Skeletal muscle satellite cell (primary cell): ENCODE results near the gene C3orf52. TPM values are rescaled to one million over a fixed set of nuclear protein-coding genes. Genes with fewer than 3 reads are reported as not detected.
"Not testable (repeated sequence)": the region's sequence is repeated elsewhere in the genome, so short reads cannot be mapped to it uniquely, and the experiment has no call there.

ENCODE experiments used
- H3K27me3 ChIP-seq: 2 replicates; pipeline ENCODE4 v1.7.0; 2013; ENCODE audit warnings: low read length; ENCODE audit not compliant: control insufficient read depth, insufficient read depth
- H3K36me3 ChIP-seq: 2 replicates; pipeline ENCODE4 v1.7.0; 2013; ENCODE audit warnings: mild to moderate bottlenecking, control low read depth, low read length; ENCODE audit not compliant: insufficient read depth
- H3K4me1 ChIP-seq: 2 replicates; pipeline ENCODE4 v1.7.0; 2013; ENCODE audit warnings: low read length; ENCODE audit not compliant: control insufficient read depth, insufficient read depth
- H3K4me2 ChIP-seq: 2 replicates; pipeline ENCODE4 v1.7.0; 2013; ENCODE audit warnings: mild to moderate bottlenecking, low read length
- H3K4me3 ChIP-seq: 2 replicates; pipeline ENCODE4 v1.7.0; 2013; ENCODE audit warnings: low read length
- H3K9ac ChIP-seq: 2 replicates; pipeline ENCODE4 v1.7.0; 2013; ENCODE audit warnings: mild to moderate bottlenecking, low read depth, low read length, moderate library complexity
- H3K9me3 ChIP-seq: replicated peaks from 2 replicates; pipeline ENCODE4 v1.7.0; 2013; ENCODE audit warnings: mild to moderate bottlenecking, control low read depth, low read length
- total RNA-seq: library from RNA; depleted of rRNA; stranded (reverse); fragments of >200 nt; gene quantifications from 2 replicates; pipeline ENCODE4 v1.2.3, GENCODE V29; 2012; rRNA removed

C3orf52 gene
- 0.87 and 1.0 TPM in 2 replicates for total RNA-seq

DNA sequence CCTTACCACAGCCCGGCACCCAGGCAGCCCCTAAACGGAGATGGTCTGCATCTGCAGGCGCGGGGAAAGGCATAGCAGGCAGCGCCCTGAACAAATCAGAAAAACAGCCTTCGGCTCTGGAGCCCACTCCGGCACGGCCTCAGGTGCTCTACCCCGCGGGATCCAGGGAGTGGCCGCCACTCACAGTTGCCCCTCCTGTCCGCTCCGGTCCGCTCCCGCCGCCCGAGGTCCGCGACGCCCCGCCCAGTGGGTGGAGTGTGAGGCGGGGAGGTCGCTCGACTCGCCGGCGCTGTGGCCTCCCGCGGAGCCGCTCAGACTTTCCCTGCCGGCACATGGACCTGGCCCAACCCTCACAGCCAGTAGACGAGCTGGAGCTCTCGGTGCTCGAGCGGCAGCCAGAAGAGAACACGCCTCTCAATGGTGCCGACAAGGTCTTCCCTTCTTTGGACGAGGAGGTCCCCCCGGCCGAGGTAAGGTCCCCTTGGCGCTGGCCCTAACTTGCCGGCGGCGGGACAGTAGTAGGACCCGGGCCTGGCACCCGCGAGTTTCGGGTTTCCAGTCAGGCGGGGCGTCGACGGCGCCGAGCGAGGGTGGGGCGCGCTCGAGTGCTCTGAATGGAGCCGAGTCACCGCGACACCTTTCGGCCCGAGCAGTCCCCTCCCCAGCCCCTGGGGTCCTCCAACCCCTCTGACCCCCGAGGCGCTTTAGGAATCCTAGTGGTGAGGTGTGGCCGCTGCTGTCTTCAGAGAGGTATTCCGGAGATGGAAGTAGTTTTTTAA lies at the start of gene C3orf52:
C3orf52 (plus strand) TSS at position 314 of the 779 bp plus-strand sequence; CDS start at position 333, 19 bp downstream.
- no peaks in the 10 kb centered on the region for H3K9me3 ChIP-seq
- H3K4me3 ChIP-seq, result peak within 1 kb of the TSS; percentile 91
- H3K9ac ChIP-seq, result peak within 1 kb of the TSS; percentile 85
- H3K36me3 ChIP-seq, result no peaks in the 10 kb centered on the region
- H3K27me3 ChIP-seq, result no peaks in the 10 kb centered on the region
- peaks cover 24% of the 10 kb centered on the region for H3K4me1 ChIP-seq
- peak within 1 kb of the TSS; percentile 99 for H3K4me2 ChIP-seq

DNA sequence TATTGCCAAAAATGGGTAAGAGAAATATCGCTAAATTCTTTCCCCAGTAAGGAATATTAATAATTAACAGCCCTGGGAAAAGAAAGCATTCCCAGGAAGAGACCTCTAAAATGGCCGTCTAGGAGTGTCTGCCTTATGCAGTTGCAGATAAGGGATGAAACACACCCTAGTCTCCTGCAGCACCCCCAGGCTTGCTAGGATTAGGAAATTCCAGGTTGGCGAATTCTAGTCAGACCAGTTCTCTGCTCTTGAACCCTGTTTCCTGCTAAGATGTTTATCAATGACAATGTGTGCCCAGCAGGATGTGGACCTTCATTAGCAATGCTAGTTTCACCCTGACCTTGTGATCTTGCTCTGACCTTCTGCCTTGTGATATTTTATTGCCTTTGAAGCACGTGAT lies 49.0 kb upstream of the C3orf52 start:
- H3K27me3 ChIP-seq, H3K36me3 ChIP-seq, H3K4me1 ChIP-seq, H3K4me2 ChIP-seq, H3K9me3 ChIP-seq, H3K4me3 ChIP-seq, H3K9ac ChIP-seq: not testable (repeated sequence)

GRCh38 chr3:112038863-112039262 lies 47.3 kb upstream of the C3orf52 start:
- no peak overlapping the region for H3K9ac ChIP-seq
- no peaks in the 10 kb centered on the region for H3K36me3 ChIP-seq
- H3K9me3 ChIP-seq, result no peaks in the 10 kb centered on the region
- H3K27me3 ChIP-seq, result no peaks in the 10 kb centered on the region
- H3K4me1 ChIP-seq, result peaks cover 9% of the 10 kb centered on the region
- no peak overlapping the region for H3K4me3 ChIP-seq
- H3K4me2 ChIP-seq, result no peak overlapping the region

DNA sequence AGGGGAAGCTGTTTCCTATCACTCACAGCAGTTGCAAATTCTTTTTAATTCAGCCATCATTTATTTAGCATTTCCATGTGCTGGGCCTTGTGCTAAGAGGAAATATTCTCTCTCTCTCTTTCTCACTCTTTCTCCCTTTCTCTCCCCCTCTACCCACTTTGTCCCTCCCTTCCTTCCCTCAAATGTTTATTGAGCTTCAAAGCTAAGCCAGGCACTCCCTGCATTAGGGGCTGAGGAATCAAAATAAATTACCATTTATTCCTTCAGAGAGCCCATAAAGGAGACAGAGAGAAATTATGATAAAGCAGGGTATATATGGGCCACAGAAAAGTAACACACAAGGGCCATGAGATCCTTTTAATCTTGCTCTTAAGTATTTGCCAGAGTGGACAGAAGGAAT lies 44.9 kb upstream of the C3orf52 start:
- Histone ChIP-seq H3K9me3 (no peaks in the 10 kb centered on the region), H3K36me3 (no peaks in the 10 kb centered on the region)

GRCh38 chr3:112042842-112043280 lies 43.3 kb upstream of the C3orf52 start:
- no peaks in the 10 kb centered on the region for H3K27me3 ChIP-seq

More for the DNA sequence above, 44.9 kb upstream of the C3orf52 start:
- no peak overlapping the region for H3K4me2 ChIP-seq
- H3K27me3 ChIP-seq, result no peaks in the 10 kb centered on the region
- no peak overlapping the region for H3K9ac ChIP-seq
- H3K4me1 ChIP-seq, result peaks cover 9% of the 10 kb centered on the region
- no peak overlapping the region for H3K4me3 ChIP-seq

DNA sequence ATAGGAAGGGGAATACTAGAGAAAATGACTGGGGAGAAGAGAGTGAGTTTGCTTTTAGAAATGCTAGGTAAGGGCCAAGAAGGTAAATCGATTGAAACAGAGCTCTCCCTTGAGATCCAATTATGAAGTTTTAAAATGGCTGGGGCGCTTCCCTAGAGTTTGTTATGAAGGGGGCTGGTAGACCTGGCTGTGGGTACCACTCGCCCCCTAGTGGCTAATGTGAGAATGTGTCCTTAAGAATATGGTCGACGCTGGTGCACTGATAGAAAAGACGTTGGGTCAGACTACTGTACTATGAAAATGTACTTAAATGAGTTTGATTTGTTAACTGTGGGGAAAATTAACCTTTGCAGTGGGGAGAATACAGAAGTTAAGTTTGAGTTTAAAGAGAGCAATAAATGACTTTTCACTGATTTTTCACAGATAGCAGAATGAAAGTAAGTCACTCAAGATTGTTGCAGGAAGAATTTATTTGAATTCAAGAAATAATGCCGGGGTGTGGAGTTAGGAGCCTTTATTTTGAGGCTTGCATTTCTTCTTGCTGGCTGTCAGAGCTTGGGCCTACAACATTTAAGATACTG lies 42.5 kb upstream of the C3orf52 start:
- no peaks in the 10 kb centered on the region for H3K9me3 ChIP-seq
- H3K27me3 ChIP-seq, result no peaks in the 10 kb centered on the region
- H3K9ac ChIP-seq, result peak overlapping the region; percentile 51
- H3K36me3 ChIP-seq, result no peaks in the 10 kb centered on the region
- H3K4me3 ChIP-seq, result no peak overlapping the region
- H3K4me1 ChIP-seq, result peaks cover 4% of the 10 kb centered on the region
- peak overlapping the region; percentile 62 for H3K4me2 ChIP-seq

More at GRCh38 chr3:112042842-112043280, 43.3 kb upstream of the C3orf52 start:
- Histone ChIP-seq H3K4me1 (peaks cover 9% of the 10 kb centered on the region), H3K9ac (no peak overlapping the region), H3K4me2 (no peak overlapping the region), H3K36me3 (no peaks in the 10 kb centered on the region), H3K9me3 (no peaks in the 10 kb centered on the region), H3K4me3 (no peak overlapping the region)

- Histone ChIP-seq H3K9ac (no peak overlapping the region), H3K4me1 (no peaks in the 10 kb centered on the region), H3K9me3 (no peaks in the 10 kb centered on the region), H3K4me3 (no peak overlapping the region), H3K36me3 (no peaks in the 10 kb centered on the region), H3K4me2 (no peak overlapping the region), H3K27me3 (no peaks in the 10 kb centered on the region)
Measured at GRCh38 chr3:112046599-112046998, 39.6 kb upstream of the C3orf52 start.

DNA sequence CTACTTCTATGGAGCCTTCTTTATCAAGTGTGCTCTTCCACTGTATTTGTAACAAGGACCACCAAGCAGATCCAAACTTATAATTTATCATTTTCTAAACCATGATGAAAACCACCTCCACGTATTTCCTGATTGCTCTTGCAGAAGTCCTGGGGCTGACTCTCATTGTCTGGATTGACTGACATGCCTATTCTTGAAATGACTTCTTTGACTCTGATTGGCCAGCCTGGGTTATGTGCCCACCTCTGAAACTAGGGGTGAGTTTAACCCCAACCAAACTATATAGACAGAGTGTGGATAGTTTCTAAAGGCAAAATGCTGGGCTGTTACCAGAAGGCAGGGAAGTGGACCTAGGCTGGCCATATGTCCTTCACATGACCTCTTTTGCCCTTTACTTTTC lies 38.9 kb upstream of the C3orf52 start:
- H3K4me1 ChIP-seq, result no peaks in the 10 kb centered on the region

GRCh38 chr3:112048911-112049310 lies 37.3 kb upstream of the C3orf52 start:
- H3K27me3 ChIP-seq, result no peaks in the 10 kb centered on the region
- H3K9me3 ChIP-seq, result no peaks in the 10 kb centered on the region
- no peaks in the 10 kb centered on the region for H3K36me3 ChIP-seq
- no peaks in the 10 kb centered on the region for H3K4me1 ChIP-seq
- H3K4me2 ChIP-seq, result no peak overlapping the region
- no peak overlapping the region for H3K4me3 ChIP-seq
- H3K9ac ChIP-seq, result no peak overlapping the region

More for the DNA sequence above, 38.9 kb upstream of the C3orf52 start:
- no peaks in the 10 kb centered on the region for H3K36me3 ChIP-seq
- H3K4me2 ChIP-seq, result no peak overlapping the region
- H3K9me3 ChIP-seq, result no peaks in the 10 kb centered on the region
- no peak overlapping the region for H3K9ac ChIP-seq
- no peak overlapping the region for H3K4me3 ChIP-seq
- H3K27me3 ChIP-seq, result no peaks in the 10 kb centered on the region

DNA sequence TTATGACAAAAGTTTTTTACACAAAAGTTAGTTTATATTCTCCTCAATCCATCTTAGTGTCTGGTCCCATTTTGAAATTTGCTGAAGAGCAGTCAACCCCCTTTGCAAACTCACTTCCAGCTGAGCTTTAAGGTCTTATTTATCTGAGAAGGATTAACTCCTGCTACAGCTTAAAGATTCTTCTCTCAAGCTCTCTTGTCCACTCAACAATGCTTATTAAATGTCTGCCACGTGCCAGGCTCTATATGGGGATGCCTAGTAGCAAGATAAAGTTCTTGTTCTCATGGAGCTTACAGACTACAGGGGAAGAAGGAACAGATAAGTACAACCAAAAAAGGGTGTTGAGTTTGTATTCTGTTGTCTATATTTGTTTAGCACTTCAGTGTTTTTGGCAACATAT lies 33.0 kb upstream of the C3orf52 start:
- peaks cover 10% of the 10 kb centered on the region for H3K4me1 ChIP-seq
- no peak overlapping the region for H3K9ac ChIP-seq
- no peaks in the 10 kb centered on the region for H3K36me3 ChIP-seq
- H3K27me3 ChIP-seq, result no peaks in the 10 kb centered on the region
- no peaks in the 10 kb centered on the region for H3K9me3 ChIP-seq
- no peak overlapping the region for H3K4me3 ChIP-seq
- no peak overlapping the region for H3K4me2 ChIP-seq

GRCh38 chr3:112056451-112056929 lies 29.7 kb upstream of the C3orf52 start:
- Histone ChIP-seq H3K4me3 (peak overlapping the region; percentile 30), H3K9ac (no peak overlapping the region), H3K36me3 (no peaks in the 10 kb centered on the region), H3K27me3 (no peaks in the 10 kb centered on the region), H3K9me3 (no peaks in the 10 kb centered on the region), H3K4me2 (peak overlapping the region; percentile 43), H3K4me1 (peaks cover 17% of the 10 kb centered on the region)
